WTC11 (cell line): ENCODE measurements around the gene ARHGAP32.

Experiments
- ATF2 ChIP-seq: sonication (generic); formaldehyde crosslinking; IDR thresholded peaks from 2 replicates; pipeline ENCODE4 v1.8.1; 2022; ENCODE audit warnings: low read depth, missing genetic modification reagents, borderline replicate concordance
- CTCF ChIP-seq: fragments of 200-600 bp; IDR thresholded peaks from 2 replicates; pipeline ENCODE4 v1.8.0; 2022; ENCODE audit warnings: antibody characterized with exemption
- ETV6 ChIP-seq: sonication (generic); formaldehyde crosslinking; IDR thresholded peaks from 2 replicates; pipeline ENCODE4 v1.8.1; 2022; ENCODE audit warnings: mild to moderate bottlenecking, missing genetic modification reagents
- IRF1 ChIP-seq: sonication (generic); formaldehyde crosslinking; IDR thresholded peaks from 2 replicates; pipeline ENCODE4 v1.8.0; 2023; ENCODE audit warnings: missing genetic modification reagents
- KAT7 ChIP-seq: sonication (generic); formaldehyde crosslinking; IDR thresholded peaks from 2 replicates; pipeline ENCODE4 v1.8.1; 2023; ENCODE audit warnings: missing genetic modification reagents, mild to moderate bottlenecking, borderline replicate concordance
- OVOL2 ChIP-seq: fragments of 250-450 bp; sonication (Bioruptor Pico); IDR thresholded peaks from 2 replicates; pipeline ENCODE4 v1.9.0; 2021; ENCODE audit warnings: mild to moderate bottlenecking, borderline replicate concordance
- SP1 ChIP-seq: sonication (generic); formaldehyde crosslinking; conservative IDR thresholded peaks from 2 replicates; pipeline ENCODE4 v1.8.1; 2022; ENCODE audit warnings: missing genetic modification reagents
- USF1 ChIP-seq: sonication (generic); formaldehyde crosslinking; IDR thresholded peaks from 2 replicates; pipeline ENCODE4 v1.8.0; 2022; ENCODE audit warnings: mild to moderate bottlenecking, missing genetic modification reagents
- ZNF121 ChIP-seq: sonication (generic); formaldehyde crosslinking; IDR thresholded peaks from 2 replicates; pipeline ENCODE4 v1.8.0; 2023; ENCODE audit warnings: missing genetic modification reagents
- ZNF671 ChIP-seq: fragments of 250-450 bp; sonication (Bioruptor Pico); IDR thresholded peaks from 2 replicates; pipeline ENCODE4 v1.8.0; 2021; ENCODE audit warnings: mild to moderate bottlenecking

- TF ChIP-seq CTCF (no peak), OVOL2 (CRISPR knock-in tag) (no peak), ZNF671 (CRISPR knock-in tag) (no peak), USF1 (CRISPR knock-in tag) (no peak), IRF1 (CRISPR knock-in tag) (no peak), SP1 (CRISPR knock-in tag) (no peak), ETV6 (CRISPR knock-in tag) (no peak), ATF2 (no peak), ZNF121 (no peak), KAT7 (CRISPR knock-in tag) (no peak)
Observed at GRCh38 chr11:129012880-129013279, 179.2 kb downstream of the ARHGAP32 start.
